22Rv1 (cell line): ENCODE measurements around the gene PARP3.
"Not testable (repeated sequence)": the region's sequence is repeated elsewhere in the genome, so short reads cannot be mapped to it uniquely, and the experiment has no call there.

Experiments used
- CTCF ChIP-seq: fragments of 450-650 bp; IDR thresholded peaks from 2 replicates; pipeline ENCODE4 v1.5.1; 2017; ENCODE audit warnings: mild to moderate bottlenecking
- ZFX ChIP-seq: fragments of 450-650 bp; IDR thresholded peaks from 2 replicates; pipeline ENCODE4 v1.6.1; 2017; ENCODE audit warnings: antibody characterized with exemption, borderline replicate concordance

GRCh38 chr3:51902361-51902760 is 39.8 kb upstream of the PARP3 start:
- TF ChIP-seq CTCF, ZFX: not testable (repeated sequence)
